ENCODE results near the gene SARNP.

GRCh38 chr12:55726971-55727370 lies 90.6 kb downstream of the SARNP start:
- TF ChIP-seq MAX (IDR thresholded peaks at IDR 0.05; ENCODE audit: low read depth) (no peak), EP300 (IDR thresholded peaks at IDR 0.05; ENCODE audit: borderline replicate concordance in 1 of 2, low read depth in 1 of 2, low read length in 1 of 2) (no peak), NFIC (IDR thresholded peaks at IDR 0.05; ENCODE audit: borderline replicate concordance) (no peak), RAD21 (IDR thresholded peaks at IDR 0.05; ENCODE audit: low read length) (no peak), CTCF (IDR thresholded peaks at IDR 0.05) (no peak), TCF12 (IDR thresholded peaks at IDR 0.05) (no peak), TEAD4 (IDR thresholded peaks at IDR 0.05; ENCODE audit: borderline replicate concordance, insufficient read depth) (no peak), EZH2phosphoT487 (IDR thresholded peaks at IDR 0.05; ENCODE audit: borderline replicate concordance, low read depth) (no peak), NRF1 (IDR thresholded peaks at IDR 0.05; ENCODE audit: low read depth, low read length) (no peak), MXI1 (IDR thresholded peaks at IDR 0.05; ENCODE audit: low read depth, low read length) (no peak), FOXJ3 (CRISPR knock-in tag; IDR thresholded peaks at IDR 0.05) (no peak), CHD2 (IDR thresholded peaks at IDR 0.05; ENCODE audit: low read length, partially characterized antibody) (no peak), PBX3 (IDR thresholded peaks at IDR 0.05) (no peak)

Data from SK-N-SH (cell line).